ENCODE data around the gene CTPS1. TPM values are rescaled to one million over a fixed set of nuclear protein-coding genes. Genes with fewer than 3 reads are reported as not detected.
A peak's percentile ranks its signal among the peaks of the same experiment; 100 is the strongest.

CTPS1 gene
- total RNA-seq, 1 experiment from 2014 or later, result 34.4 TPM

GRCh38 chr1:40955266-40955665 lies 24.2 kb upstream of the CTPS1 start:
- no peak overlapping the region for H2AFZ ChIP-seq (ENCODE audit: low read length)
- no peak overlapping the region for H3K4me2 ChIP-seq (ENCODE audit: low read depth, low read length, poor library complexity, severe bottlenecking)

GRCh38 chr1:40956407-40956806 lies 23.1 kb upstream of the CTPS1 start:
- H3K4me3 ChIP-seq (ENCODE audit: low read length), result no peak overlapping the region
- no peaks in the 10 kb centered on the region for H3K36me3 ChIP-seq (ENCODE audit: insufficient read depth, low read length)
- H3K9me2 ChIP-seq (replicated peaks; ENCODE audit: insufficient read depth, low read length), result no peaks in the 10 kb centered on the region
- H4K20me1 ChIP-seq (ENCODE audit: insufficient read depth, low read depth, low read length), result no peaks in the 10 kb centered on the region
- H3K9ac ChIP-seq (ENCODE audit: low read length), result no peak overlapping the region
- no peak overlapping the region for H2AFZ ChIP-seq (ENCODE audit: low read length)
- H3K9me3 ChIP-seq (ENCODE audit: low read length), result no peaks in the 10 kb centered on the region
- H3K79me2 ChIP-seq (ENCODE audit: low read length), result no peaks in the 10 kb centered on the region
- H3K27me3 ChIP-seq (ENCODE audit: low read length), result no peaks in the 10 kb centered on the region
- H3K4me2 ChIP-seq (ENCODE audit: low read depth, low read length, poor library complexity, severe bottlenecking), result no peak overlapping the region
- H3K4me1 ChIP-seq (ENCODE audit: low read length), result peaks cover 8% of the 10 kb centered on the region
- H3K27ac ChIP-seq (ENCODE audit: low read length), result no peak overlapping the region
- DNase-seq, result no peak

More at GRCh38 chr1:40955266-40955665, 24.2 kb upstream of the CTPS1 start:
- H3K9me3 ChIP-seq (ENCODE audit: low read length), result no peaks in the 10 kb centered on the region
- H3K79me2 ChIP-seq (ENCODE audit: low read length), result no peaks in the 10 kb centered on the region
- peaks cover 8% of the 10 kb centered on the region for H3K4me1 ChIP-seq (ENCODE audit: low read length)
- no peaks in the 10 kb centered on the region for H4K20me1 ChIP-seq (ENCODE audit: insufficient read depth, low read depth, low read length)
- no peaks in the 10 kb centered on the region for H3K36me3 ChIP-seq (ENCODE audit: insufficient read depth, low read length)
- no peaks in the 10 kb centered on the region for H3K27me3 ChIP-seq (ENCODE audit: low read length)
- no peak for DNase-seq
- H3K9me2 ChIP-seq (replicated peaks; ENCODE audit: insufficient read depth, low read length), result no peaks in the 10 kb centered on the region
- H3K4me3 ChIP-seq (ENCODE audit: low read length), result no peak overlapping the region
- H3K9ac ChIP-seq (ENCODE audit: low read length), result no peak overlapping the region
- no peak overlapping the region for H3K27ac ChIP-seq (ENCODE audit: low read length)

DNA sequence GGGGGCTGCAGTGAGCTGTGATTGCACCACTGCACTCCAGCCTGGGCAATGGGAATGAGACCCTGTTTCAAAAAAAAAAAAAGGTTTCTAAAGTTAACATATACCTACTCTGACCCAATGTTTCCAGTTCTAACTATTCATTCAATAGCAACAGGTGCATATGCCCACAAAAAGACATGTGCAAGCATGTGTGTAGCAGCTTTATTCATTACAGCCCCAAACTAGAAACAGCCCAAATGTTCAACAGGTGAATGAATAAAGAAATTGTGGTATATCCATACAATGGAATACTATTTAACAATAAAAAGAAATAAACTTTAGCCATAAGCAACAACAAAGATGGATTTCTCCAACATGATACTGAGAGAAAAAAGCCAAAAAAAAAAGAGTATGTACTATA lies 21.3 kb upstream of the CTPS1 start:
- no peaks in the 10 kb centered on the region for H4K20me1 ChIP-seq (ENCODE audit: insufficient read depth, low read depth, low read length)
- H3K9me3 ChIP-seq (ENCODE audit: low read length), result no peaks in the 10 kb centered on the region
- no peaks in the 10 kb centered on the region for H3K79me2 ChIP-seq (ENCODE audit: low read length)
- no peak overlapping the region for H2AFZ ChIP-seq (ENCODE audit: low read length)
- H3K27me3 ChIP-seq (ENCODE audit: low read length), result no peaks in the 10 kb centered on the region
- H3K4me2 ChIP-seq (ENCODE audit: low read depth, low read length, poor library complexity, severe bottlenecking), result no peak overlapping the region
- no peaks in the 10 kb centered on the region for H3K9me2 ChIP-seq (replicated peaks; ENCODE audit: insufficient read depth, low read length)
- H3K4me3 ChIP-seq (ENCODE audit: low read length), result no peak overlapping the region
- H3K4me1 ChIP-seq (ENCODE audit: low read length), result peaks cover 4% of the 10 kb centered on the region; the same call in 1 of the 2 replicates
- no peaks in the 10 kb centered on the region for H3K36me3 ChIP-seq (ENCODE audit: insufficient read depth, low read length)
- no peak overlapping the region for H3K27ac ChIP-seq (ENCODE audit: low read length)
- no peak for DNase-seq
- no peak overlapping the region for H3K9ac ChIP-seq (ENCODE audit: low read length)

GRCh38 chr1:40965531-40965930 lies 14.0 kb upstream of the CTPS1 start:
- Histone ChIP-seq H3K79me2 (ENCODE audit: low read length) (no peaks in the 10 kb centered on the region), H3K9ac (ENCODE audit: low read length) (no peak overlapping the region), H3K27me3 (ENCODE audit: low read length) (no peaks in the 10 kb centered on the region), H2AFZ (ENCODE audit: low read length) (no peak overlapping the region), H3K9me3 (ENCODE audit: low read length) (no peaks in the 10 kb centered on the region), H4K20me1 (ENCODE audit: insufficient read depth, low read depth, low read length) (no peaks in the 10 kb centered on the region), H3K36me3 (ENCODE audit: insufficient read depth, low read length) (no peaks in the 10 kb centered on the region), H3K9me2 (replicated peaks; ENCODE audit: insufficient read depth, low read length) (no peaks in the 10 kb centered on the region), H3K4me1 (ENCODE audit: low read length) (peaks cover 3% of the 10 kb centered on the region; the same call in 1 of the 2 replicates), H3K27ac (ENCODE audit: low read length) (no peak overlapping the region), H3K4me2 (ENCODE audit: low read depth, low read length, poor library complexity, severe bottlenecking) (no peak overlapping the region), H3K4me3 (ENCODE audit: low read length) (no peak overlapping the region)
- no peak for DNase-seq

GRCh38 chr1:40966417-40966816 lies 13.1 kb upstream of the CTPS1 start:
- H3K9me2 ChIP-seq (replicated peaks; ENCODE audit: insufficient read depth, low read length), result no peaks in the 10 kb centered on the region
- no peak overlapping the region for H3K4me3 ChIP-seq (ENCODE audit: low read length)
- no peaks in the 10 kb centered on the region for H3K27me3 ChIP-seq (ENCODE audit: low read length)
- no peaks in the 10 kb centered on the region for H3K36me3 ChIP-seq (ENCODE audit: insufficient read depth, low read length)
- no peak for DNase-seq
- H3K27ac ChIP-seq (ENCODE audit: low read length), result no peak overlapping the region
- no peaks in the 10 kb centered on the region for H3K9me3 ChIP-seq (ENCODE audit: low read length)
- no peak overlapping the region for H2AFZ ChIP-seq (ENCODE audit: low read length)
- no peak overlapping the region for H3K9ac ChIP-seq (ENCODE audit: low read length)
- peaks cover 3% of the 10 kb centered on the region; the same call in 1 of the 2 replicates for H3K4me1 ChIP-seq (ENCODE audit: low read length)
- H3K4me2 ChIP-seq (ENCODE audit: low read depth, low read length, poor library complexity, severe bottlenecking), result no peak overlapping the region
- H4K20me1 ChIP-seq (ENCODE audit: insufficient read depth, low read depth, low read length), result no peaks in the 10 kb centered on the region
- H3K79me2 ChIP-seq (ENCODE audit: low read length), result no peaks in the 10 kb centered on the region

DNA sequence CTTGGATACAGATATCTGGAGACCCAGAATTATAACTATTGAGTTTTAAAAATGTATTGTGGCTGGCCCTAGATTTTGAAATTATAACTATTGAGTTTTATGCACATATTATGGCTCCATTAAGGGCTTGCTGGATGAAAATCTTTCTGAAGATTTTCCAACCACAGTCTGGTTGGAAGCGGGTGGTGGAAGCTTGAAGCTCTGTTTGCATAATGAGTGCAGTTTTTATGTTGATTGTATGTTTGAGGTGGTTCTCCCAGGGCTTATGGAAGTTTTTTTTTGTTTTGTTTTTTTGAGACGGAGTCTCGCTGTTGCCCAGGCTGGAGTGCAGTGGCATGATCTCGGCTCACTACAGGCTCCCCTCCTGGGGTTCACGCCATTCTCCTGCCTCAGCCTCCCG lies 10.1 kb upstream of the CTPS1 start:
- Histone ChIP-seq H4K20me1 (ENCODE audit: insufficient read depth, low read depth, low read length) (no peaks in the 10 kb centered on the region), H3K36me3 (ENCODE audit: insufficient read depth, low read length) (no peaks in the 10 kb centered on the region), H3K79me2 (ENCODE audit: low read length) (no peaks in the 10 kb centered on the region), H3K27ac (ENCODE audit: low read length) (no peak overlapping the region), H3K27me3 (ENCODE audit: low read length) (no peaks in the 10 kb centered on the region), H2AFZ (ENCODE audit: low read length) (no peak overlapping the region), H3K4me3 (ENCODE audit: low read length) (no peak overlapping the region), H3K9me2 (replicated peaks; ENCODE audit: insufficient read depth, low read length) (no peaks in the 10 kb centered on the region), H3K4me1 (ENCODE audit: low read length) (peaks cover 3% of the 10 kb centered on the region; the same call in 1 of the 2 replicates), H3K4me2 (ENCODE audit: low read depth, low read length, poor library complexity, severe bottlenecking) (no peak overlapping the region), H3K9me3 (ENCODE audit: low read length) (no peaks in the 10 kb centered on the region), H3K9ac (ENCODE audit: low read length) (no peak overlapping the region)
- no peak for DNase-seq

DNA sequence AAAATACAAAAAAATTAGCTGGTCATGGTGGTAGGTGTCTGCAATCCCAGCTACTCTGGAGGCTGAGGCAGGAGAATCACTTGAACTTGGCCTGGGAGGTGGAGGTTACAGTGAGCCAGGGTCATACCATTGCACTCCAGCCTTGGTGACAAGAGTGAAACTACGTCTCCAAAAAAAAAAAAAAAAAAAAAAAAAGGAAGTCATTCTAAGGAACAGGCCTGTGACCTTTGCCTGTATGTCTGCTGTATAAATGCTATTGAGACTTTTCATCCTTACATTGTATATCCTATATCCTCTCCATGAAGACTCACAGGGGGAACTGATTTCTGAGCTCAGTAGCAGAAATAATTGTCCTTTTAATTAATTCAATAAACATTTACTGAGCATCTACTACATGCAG lies 7.5 kb upstream of the CTPS1 start:
- Histone ChIP-seq H3K4me2 (ENCODE audit: low read depth, low read length, poor library complexity, severe bottlenecking) (no peak overlapping the region), H3K27me3 (ENCODE audit: low read length) (no peaks in the 10 kb centered on the region), H3K9me2 (replicated peaks; ENCODE audit: insufficient read depth, low read length) (no peaks in the 10 kb centered on the region), H3K36me3 (ENCODE audit: insufficient read depth, low read length) (no peaks in the 10 kb centered on the region), H3K4me3 (ENCODE audit: low read length) (no peak overlapping the region), H4K20me1 (ENCODE audit: insufficient read depth, low read depth, low read length) (no peaks in the 10 kb centered on the region), H3K27ac (ENCODE audit: low read length) (no peak overlapping the region), H2AFZ (ENCODE audit: low read length) (no peak overlapping the region), H3K9ac (ENCODE audit: low read length) (no peak overlapping the region), H3K79me2 (ENCODE audit: low read length) (no peaks in the 10 kb centered on the region), H3K4me1 (ENCODE audit: low read length) (peaks cover 3% of the 10 kb centered on the region; the same call in 1 of the 2 replicates), H3K9me3 (ENCODE audit: low read length) (no peaks in the 10 kb centered on the region)
- peak; percentile 42 for DNase-seq

GRCh38 chr1:40973912-40974311 lies 5.6 kb upstream of the CTPS1 start:
- Histone ChIP-seq H3K4me3 (ENCODE audit: low read length) (no peak overlapping the region), H3K9me2 (replicated peaks; ENCODE audit: insufficient read depth, low read length) (no peaks in the 10 kb centered on the region), H4K20me1 (ENCODE audit: insufficient read depth, low read depth, low read length) (no peaks in the 10 kb centered on the region), H3K27ac (ENCODE audit: low read length) (no peak overlapping the region), H3K79me2 (ENCODE audit: low read length) (no peaks in the 10 kb centered on the region), H2AFZ (ENCODE audit: low read length) (no peak overlapping the region), H3K9ac (ENCODE audit: low read length) (no peak overlapping the region), H3K27me3 (ENCODE audit: low read length) (no peaks in the 10 kb centered on the region), H3K4me1 (ENCODE audit: low read length) (peaks cover 3% of the 10 kb centered on the region), H3K9me3 (ENCODE audit: low read length) (no peaks in the 10 kb centered on the region), H3K4me2 (ENCODE audit: low read depth, low read length, poor library complexity, severe bottlenecking) (no peak overlapping the region), H3K36me3 (ENCODE audit: insufficient read depth, low read length) (no peaks in the 10 kb centered on the region)
- DNase-seq, result peak; percentile 39

- H3K27ac ChIP-seq (ENCODE audit: low read length), result no peak overlapping the region
- no peak overlapping the region for H3K4me3 ChIP-seq (ENCODE audit: low read length)
- H3K9me2 ChIP-seq (replicated peaks; ENCODE audit: insufficient read depth, low read length), result no peaks in the 10 kb centered on the region
- H3K9me3 ChIP-seq (ENCODE audit: low read length), result no peaks in the 10 kb centered on the region
- H3K79me2 ChIP-seq (ENCODE audit: low read length), result peaks cover under 1% of the 10 kb centered on the region
- H4K20me1 ChIP-seq (ENCODE audit: insufficient read depth, low read depth, low read length), result no peaks in the 10 kb centered on the region
- no peak overlapping the region for H2AFZ ChIP-seq (ENCODE audit: low read length)
- H3K9ac ChIP-seq (ENCODE audit: low read length), result no peak overlapping the region
- peak; percentile 33 for DNase-seq
- H3K27me3 ChIP-seq (ENCODE audit: low read length), result no peaks in the 10 kb centered on the region
- no peaks in the 10 kb centered on the region for H3K36me3 ChIP-seq (ENCODE audit: insufficient read depth, low read length)
- H3K4me2 ChIP-seq (ENCODE audit: low read depth, low read length, poor library complexity, severe bottlenecking), result no peak overlapping the region
- H3K4me1 ChIP-seq (ENCODE audit: low read length), result peaks cover 7% of the 10 kb centered on the region
Measured at GRCh38 chr1:40974945-40975344, 4.6 kb upstream of the CTPS1 start.

Measured in Karpas-422 (cell line).